Left cardiac atrium (tissue), 4 donors: ENCODE data around the gene DMRT2. TPM values are rescaled to one million over a fixed set of nuclear protein-coding genes. Genes with fewer than 3 reads are reported as not detected.

ENCODE experiments used
- ATAC-seq, 2 donors: fragments of 200-7000 bp; cut with Tn5 transposase; one replicate each; pipeline ENCODE4 v1.9.1; 2020; ENCODE audit warnings: mild to moderate bottlenecking in 2 of 2, moderate library complexity in 2 of 2
- DNase-seq: peaks from one replicate; pipeline ENCODE4 v3.0.0-alpha.2; 2020
- intact Hi-C, 2 donors: fragments of 100-400 bp; cut with DNase I; formaldehyde crosslinking; loops; one replicate each; pipeline versions ENCODE4 v1.14.1 to v1.15.1; 2022 to 2023
- total RNA-seq, 2 donors: library from RNA; stranded (reverse); fragmentation: NEBNext Ultra II Directional; extraction: Animal tissue kit (Norgen Biotek cat#: 25700); gene quantifications; one replicate each; pipeline ENCODE4 v1.2.1, GENCODE V29; 2021
- donor health status: DM: no; HTN: yes; CAD: no.
- donor health status: DM: no; HTN: yes; CAD: no; lungs with severe emphysema.
- donor health status: DM: yes; HTN: yes; CAD: no.
- donor health status: Dilated cardiomyopathy.

DMRT2 gene
- total RNA-seq, 2 donors from 2014 or later, result 0.68 TPM; not detected in 1

DNA sequence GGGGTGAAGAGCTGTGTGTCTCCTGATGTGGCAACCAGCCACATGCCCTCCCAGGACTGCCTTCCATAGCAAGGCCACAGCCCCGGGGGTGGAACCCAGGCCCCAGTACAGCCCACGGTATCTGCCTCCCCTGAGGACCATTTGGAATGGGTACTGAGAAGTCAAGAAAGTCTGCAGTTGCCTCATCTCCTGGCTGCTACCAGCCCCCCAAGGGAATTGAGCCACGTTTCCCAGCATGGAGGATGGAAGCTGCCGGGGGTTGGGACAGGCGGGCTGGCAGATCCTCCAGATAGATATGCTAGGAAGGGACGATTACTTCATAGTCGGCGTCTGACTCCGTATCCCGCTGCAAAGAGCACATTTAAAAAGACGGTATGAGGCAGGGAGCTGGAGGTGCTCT lies 5.5 kb upstream of the DMRT2 start:
- DNase-seq, result no peak
- intact Hi-C loops, result no loop called here
- peak in 1 of 2 donors; percentile 74 for ATAC-seq

DNA sequence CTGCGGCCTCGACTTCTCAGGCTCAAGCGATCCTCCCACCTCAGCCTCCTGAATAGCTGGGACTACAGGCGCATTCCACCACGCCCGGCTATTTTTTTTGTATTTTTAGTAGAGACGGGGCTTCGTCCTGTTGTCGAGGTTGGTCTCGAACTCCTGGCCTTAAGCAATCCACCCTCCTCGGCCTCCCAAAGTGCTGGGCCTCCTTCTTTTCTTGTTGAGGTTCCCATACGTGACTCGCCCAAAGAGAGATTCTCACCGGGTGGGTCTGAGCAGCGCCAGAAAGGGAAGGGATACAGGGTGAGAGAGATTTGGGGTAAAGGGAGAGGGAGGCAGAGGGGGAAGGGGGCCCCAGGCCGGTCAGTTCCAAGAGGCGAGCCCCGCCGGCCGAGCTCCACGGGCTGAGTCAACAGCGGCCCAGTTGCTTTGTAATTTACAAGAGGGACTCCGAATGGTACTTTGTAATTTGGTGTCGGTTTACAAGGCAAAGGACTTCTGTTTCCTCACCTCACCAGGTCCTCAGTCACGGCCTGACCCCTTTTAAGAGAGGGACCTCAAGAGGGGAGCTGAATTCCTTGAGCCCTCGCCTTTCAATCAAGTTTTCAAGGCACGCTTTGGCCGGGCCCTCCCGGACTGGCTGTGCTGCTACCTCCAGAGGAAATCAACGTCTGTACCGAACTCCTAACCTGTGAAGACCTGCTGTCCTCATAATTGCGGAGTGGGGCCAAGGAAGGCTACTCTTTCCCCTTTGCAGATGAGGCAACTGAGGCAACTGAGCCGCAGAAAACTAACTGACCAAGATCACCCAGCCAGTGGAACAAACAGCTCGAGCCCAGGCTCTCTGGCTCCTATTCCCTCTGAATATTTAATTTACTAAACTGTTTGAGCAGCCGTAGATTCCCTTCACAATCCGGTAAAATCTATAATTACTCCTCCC lies 3.3 kb upstream of the DMRT2 start:
- intact Hi-C loops, result no loop called here
- DNase-seq (no peak), ATAC-seq (no peak)

DNA sequence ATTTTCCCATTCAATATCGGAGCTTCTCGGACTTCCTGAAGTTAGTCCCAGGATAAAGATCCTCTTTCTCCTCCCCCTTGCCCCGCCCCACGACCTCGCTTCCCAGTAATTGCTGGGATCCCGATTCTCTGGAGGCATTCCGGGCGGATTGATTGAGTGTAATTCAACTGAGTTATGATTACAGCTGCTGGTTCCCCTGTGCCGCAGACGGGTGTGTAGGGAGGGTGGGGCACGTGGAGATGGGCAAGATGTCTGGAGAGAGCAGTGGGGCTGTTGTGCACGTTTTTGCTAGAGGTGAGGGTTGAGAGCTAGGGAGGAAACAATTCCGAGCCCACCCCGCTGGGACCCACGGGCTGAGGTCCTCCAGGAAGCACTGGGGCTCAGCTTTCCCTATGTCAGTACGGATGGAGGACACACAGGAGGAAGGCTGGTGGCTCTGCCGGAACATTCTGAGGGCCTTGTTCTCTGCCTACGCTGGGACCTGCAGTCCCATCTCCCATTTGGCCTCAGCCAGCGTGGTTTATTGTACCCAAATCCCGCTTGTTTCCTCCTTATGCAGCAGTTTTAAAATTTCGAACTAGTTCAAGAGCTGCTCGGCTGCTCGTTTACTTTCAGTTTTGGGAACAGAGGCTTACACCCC lies 2.4 kb upstream of the DMRT2 start:
- intact Hi-C loops, result no loop called here
- ATAC-seq (no peak), DNase-seq (no peak)

DNA sequence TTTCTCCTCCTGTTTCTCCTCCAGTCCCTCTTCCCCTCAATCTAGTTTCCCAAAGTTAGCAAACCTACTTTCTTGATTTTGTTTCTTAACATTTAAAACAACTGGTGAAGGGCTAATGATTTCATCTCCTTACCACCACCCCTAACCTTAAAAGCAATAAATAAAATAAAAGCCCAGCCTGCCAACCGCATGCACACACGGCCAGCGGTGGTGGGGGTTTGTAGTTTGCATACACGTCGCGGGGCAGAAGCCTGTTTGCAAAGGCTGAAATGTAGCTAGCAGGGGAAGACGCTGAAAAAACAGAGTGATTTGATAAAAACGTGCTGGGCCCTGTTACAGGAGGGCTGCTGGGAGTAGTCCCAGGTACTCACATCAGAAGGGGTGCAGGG lies 1.9 kb upstream of the DMRT2 start:
- intact Hi-C loops, result no loop called here
- ATAC-seq, result no peak

DNA sequence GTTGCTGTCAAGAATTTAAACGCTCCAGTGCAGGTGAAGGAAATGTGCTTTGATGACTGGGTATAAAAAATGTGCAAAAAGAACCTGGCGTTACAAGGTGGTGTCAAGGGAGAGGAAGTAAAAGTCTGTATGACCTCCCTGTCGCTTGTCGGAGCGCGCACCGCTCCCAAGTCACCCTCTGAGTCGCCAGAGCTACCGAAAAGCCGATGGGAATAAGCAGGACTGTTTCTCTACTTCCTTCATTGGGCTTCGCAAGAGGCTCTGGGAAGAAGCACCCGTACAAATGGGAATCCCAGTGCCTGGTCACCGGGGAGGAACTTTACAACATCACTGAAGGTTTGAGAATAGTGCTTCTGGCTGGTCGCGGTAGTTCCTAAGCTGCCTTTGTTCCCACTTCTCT lies 1.3 kb upstream of the DMRT2 start:
- ATAC-seq, result no peak
- intact Hi-C loops, result no loop called here
- DNase-seq, result no peak

More for the DNA sequence above, 1.9 kb upstream of the DMRT2 start:
- DNase-seq, result no peak

DNA sequence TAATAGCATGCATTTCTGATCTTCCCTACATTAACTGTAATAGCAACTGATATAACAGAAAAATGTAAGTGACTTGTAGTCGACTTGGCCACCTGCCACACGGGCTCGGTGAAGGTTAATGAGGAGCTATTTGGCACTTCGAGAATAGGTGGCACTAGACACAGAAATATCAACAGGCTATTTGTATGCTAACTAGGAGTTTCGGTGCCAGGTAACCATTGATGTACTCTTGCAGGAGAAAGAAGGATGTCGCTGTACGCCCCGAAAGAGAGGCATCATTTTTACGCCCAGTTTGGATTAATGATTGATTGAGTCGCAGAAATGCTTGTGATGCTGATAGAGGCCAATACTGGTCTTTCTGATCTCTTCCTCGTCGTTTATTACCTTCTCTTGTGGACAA lies 516 bp upstream of the DMRT2 start:
- no peak for ATAC-seq
- no peak for DNase-seq
- intact Hi-C loops, result no loop called here

DNA sequence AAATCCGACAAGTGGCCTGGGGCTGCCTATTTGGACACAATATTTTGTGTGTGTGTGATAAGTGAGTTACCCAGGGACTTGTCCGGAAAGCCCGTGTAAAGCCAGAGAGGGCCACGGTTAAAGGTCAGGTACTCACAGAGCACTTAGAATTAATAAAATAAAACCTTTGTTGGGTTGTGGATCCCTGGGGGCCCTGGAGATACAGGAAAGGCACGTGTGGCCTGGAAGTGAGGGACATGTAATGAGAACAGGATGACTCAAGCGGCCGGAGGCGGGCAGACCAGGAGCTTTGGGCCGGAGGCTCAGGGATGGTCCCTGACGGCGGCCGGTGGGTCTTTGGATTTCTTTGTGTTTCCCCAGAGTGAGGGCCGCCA lies 1.0 kb downstream of the DMRT2 start:
- no peak for DNase-seq

DNA sequence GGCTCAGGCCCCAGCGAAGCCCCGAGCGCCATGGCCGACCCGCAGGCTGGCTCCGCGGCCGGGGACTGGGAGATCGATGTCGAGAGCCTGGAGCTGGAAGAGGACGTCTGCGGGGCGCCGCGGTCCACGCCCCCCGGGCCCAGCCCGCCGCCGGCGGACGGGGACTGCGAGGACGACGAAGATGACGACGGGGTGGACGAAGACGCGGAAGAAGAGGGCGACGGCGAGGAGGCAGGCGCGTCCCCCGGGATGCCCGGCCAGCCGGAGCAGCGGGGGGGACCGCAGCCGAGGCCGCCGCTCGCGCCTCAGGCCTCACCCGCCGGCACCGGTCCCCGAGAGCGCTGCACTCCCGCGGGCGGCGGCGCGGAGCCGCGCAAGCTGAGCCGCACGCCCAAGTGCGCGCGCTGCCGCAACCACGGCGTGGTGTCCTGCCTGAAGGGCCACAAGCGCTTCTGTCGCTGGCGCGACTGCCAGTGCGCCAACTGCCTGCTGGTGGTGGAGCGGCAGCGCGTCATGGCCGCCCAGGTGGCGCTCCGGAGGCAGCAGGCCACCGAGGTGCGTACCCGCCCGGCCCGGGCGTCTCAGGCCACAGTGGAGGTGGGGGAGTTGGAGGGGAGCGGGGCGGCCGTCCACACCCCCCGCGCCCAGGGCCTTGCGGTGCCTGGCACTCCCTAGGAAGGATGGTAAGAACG lies 1.6 kb downstream of the DMRT2 start:
- intact Hi-C loops, result no loop called here
- no peak for ATAC-seq
- DNase-seq, result no peak

More for the DNA sequence above, 1.0 kb downstream of the DMRT2 start:
- ATAC-seq, result no peak
- intact Hi-C loops, result no loop called here

DNA sequence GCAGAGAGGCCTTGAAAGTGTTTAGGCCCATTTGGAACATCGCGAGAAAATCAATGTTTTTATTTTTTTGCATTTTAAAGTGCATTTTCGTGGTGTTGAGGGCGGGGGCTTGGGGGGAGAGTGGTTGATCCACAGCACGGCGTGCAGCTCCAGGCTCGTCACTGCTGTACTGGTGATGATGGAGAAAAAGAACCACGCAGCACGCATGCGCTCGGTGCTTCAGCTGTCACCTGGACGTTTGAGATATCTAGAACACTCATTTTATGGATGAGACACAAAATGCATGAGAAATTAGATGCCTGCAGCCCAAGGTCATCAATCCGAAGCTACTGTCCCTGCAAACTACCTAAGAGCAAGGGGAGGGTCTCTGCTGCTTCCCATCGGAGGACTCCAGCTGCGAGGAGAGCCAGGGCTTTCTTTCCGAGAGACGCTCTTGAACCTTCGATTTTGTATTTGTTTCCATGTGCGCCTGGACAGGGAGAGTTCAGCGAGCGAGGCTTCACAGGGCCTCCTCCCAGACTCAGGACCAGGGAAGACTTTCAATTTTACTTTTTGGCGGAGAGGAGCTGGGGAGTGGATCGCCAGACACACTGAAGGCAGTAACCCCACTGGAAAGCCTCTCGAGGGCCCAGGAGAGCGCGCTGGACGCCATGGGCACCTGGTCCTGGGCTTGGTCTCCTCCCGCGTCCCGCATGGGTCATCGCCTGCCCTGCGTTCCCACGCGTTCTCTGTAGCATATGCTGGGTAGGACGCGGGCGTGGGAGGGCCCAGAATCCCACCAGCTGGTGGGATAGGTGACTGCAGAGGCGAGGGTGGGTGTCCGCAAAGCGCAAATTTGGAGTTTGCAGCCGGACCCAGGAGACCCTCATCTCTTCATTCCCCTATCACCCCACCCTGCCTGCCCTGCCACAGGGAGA lies 2.5 kb downstream of the DMRT2 start:
- intact Hi-C loops, result no loop called here
- DNase-seq (no peak), ATAC-seq (no peak)

DNA sequence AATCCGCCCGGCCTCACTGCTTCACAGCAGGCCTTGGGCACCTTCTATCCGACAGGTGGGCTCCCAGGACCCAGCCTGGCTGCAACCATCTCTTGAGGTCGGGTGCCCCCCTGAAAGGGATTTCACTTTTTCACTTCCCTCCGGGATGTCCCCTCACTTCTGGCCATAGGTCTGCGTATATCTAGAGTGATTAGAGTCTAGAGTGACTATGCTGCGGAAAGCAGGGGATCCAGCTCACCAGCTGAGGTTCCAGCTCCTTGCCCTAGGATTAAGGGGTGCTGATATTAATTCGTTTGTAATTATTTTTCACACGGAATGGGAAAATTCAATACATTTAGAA lies 3.1 kb downstream of the DMRT2 start:
- DNase-seq (no peak), ATAC-seq (no peak)
- intact Hi-C loops, result no loop called here

DNA sequence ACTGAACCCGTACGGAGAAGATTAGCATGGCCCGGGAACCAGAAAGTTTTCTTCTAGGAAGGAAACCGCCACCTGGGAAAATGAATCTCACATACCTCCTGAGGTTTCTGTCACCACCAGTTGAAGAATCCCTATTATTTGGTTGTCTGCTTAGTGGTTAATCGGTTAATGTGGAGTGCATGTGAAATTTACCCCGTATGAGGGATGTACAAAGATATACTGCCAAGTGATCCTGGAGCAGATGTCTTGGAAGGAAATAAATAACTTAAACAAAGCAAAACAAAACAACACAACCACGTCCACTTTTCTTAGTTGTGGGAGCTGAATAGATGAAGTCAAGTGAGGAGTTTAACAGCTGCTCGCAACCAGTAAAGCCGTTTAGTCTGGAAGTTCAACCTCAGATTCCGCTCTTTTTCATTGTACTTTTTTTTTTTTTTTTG lies 3.8 kb downstream of the DMRT2 start:
- intact Hi-C loops, result no loop called here
- ATAC-seq (no peak), DNase-seq (no peak)

DNA sequence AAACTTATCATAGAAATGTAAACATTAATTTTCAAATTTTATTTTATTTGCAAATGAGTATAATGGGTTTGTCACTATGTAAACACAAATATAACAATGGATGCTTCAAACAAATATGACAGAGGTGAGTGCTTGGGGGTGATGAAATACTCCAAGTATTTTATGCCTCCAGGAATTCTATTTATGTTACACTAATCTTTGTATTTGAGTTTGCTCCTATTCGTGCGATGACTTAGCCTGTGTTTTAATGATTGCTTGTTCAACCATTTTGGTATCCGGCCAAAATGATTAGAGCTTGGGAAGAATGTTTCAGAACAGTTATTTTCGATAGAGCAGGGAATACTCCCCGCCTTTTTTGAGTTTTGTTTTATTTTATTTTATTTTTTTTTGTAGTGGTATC lies 5.0 kb downstream of the DMRT2 start:
- intact Hi-C loops, result no loop called here
- no peak for ATAC-seq

DNA sequence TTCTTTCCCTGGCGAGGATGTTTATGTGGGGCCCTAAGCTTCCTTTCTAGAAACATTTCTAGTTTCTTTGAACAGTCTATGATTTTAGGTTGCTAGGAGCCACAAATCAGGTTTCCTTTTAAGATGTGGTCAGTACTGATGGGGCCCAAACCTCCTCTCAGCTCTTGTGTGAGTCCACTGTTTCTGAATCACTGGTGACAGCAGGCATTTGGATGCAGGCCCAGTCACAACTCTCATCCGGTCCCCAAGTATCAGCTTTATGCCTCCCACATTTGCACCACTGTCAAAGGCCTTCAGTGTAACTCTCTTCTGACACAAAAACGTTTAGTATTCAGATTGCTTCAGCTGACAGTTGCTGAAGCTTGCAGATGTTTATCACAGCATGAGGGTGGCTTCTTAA lies 7.8 kb downstream of the DMRT2 start:
- no peak for ATAC-seq
- intact Hi-C loops, result no loop called here

More for the DNA sequence above, 5.0 kb downstream of the DMRT2 start:
- DNase-seq, result no peak

DNA sequence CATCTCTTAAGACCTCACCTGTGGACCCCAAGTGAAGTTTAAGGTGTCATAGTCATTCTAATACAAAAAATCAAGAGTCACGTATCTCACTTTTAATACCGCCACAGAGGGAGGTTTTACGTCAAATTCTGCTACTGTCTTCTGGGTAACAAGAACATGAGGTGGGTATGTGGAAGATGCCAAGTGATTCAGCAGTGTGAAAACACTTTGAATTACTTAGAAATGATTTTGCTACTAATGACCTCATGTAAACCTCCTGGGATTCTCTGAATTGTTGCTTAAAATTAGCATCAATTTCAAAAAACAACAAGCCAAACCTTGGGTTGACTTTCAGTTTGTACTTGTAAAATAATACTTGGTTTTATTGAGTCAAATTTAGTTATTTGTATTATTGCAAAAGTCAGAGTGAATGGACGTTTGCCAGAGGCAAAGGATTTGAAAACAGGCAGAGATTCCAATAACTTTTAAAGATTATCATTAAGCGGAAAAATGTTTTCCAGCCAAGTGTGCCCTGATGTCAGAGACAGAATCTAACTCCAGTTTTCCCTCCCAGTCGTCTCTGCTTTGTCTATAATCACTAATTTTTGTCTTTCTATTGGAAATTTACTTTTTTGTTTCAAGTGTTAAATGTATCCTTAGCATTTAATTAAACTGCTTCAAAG lies 8.8 kb downstream of the DMRT2 start:
- ATAC-seq (no peak), DNase-seq (no peak)
- intact Hi-C loops, result no loop called here

More for the DNA sequence above, 7.8 kb downstream of the DMRT2 start:
- no peak for DNase-seq

DNA sequence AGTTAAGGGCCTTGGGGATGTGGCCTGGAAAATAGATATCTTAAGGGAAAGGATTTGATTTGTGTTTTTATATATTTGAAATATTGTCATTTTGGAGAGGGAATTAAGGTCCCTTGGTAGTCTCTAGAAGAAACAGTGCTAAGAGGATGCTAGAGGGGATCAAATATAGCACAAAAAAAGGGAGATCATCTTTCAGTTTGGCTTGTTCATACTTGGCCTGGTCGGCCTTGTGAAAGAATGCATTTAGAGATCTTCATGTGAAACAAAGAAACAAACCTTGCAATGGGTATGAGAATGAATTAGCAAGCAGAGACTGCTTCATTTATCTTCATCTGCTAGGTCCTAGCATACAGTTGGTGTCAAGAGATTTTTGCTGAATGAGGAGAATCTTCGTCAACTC lies 15.0 kb downstream of the DMRT2 start:
- DNase-seq, result no peak
- intact Hi-C loops, result no loop called here
- ATAC-seq, result no peak

DNA sequence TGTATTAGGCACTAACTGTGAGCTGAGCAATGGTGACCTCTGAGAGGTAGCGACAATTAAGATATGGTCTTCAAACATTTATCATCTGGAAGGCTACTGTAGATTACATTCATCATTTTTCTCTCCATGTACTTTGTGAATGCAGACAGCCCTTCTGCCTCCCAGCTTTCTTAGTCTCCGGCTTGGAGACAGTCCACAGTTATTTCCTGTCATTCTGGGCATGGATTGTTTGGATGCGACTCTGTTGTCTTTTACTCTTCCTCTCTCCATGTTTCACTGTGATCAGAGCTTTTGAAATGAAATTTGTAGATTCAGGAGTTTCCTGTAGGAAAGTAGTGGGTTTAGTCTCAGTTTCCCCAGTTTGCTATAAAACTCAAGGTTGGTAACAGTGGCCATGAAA lies 20.5 kb downstream of the DMRT2 start:
- intact Hi-C loops, result no loop called here
- DNase-seq (no peak), ATAC-seq (no peak)

DNA sequence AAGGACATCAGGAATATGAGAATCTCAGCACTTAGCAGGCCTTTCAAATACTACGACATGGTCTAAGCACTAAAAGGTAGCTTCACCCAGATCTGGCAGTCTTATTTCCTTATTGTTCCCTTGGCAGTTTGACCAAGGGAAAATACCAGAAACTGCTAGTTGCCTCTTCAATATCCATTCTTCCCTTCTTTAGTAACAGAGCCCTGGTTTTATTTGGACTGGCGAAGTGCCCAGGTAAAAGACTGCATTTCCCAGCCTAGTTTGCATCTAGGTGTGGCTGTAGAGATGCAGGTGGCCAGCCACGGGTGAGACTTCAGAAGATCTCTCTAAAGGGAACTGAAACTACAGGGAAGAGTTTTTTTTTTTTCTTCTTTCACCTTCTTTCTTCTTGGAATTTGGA lies 21.6 kb downstream of the DMRT2 start:
- DNase-seq, result no peak
- ATAC-seq, result no peak
- intact Hi-C loops, result no loop called here

DNA sequence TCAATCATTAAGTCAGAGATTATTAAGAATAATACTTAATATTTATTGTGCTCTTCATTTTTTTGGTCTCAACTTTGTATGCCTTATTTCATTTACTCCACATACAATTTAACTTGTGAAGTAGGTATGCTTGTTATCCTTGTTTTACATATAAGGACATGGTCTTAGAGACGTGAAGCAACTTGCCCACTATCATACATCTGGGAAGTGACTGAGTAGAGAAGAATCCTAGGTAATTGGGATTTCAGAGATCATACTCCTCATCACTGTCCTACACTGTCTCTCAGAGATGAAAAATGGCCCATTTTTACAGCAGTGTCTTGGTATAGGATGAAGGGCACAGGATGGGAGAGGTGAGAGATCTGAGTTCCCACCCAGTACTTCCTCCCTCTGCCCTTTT lies 23.3 kb downstream of the DMRT2 start:
- intact Hi-C loops, result no loop called here

DNA sequence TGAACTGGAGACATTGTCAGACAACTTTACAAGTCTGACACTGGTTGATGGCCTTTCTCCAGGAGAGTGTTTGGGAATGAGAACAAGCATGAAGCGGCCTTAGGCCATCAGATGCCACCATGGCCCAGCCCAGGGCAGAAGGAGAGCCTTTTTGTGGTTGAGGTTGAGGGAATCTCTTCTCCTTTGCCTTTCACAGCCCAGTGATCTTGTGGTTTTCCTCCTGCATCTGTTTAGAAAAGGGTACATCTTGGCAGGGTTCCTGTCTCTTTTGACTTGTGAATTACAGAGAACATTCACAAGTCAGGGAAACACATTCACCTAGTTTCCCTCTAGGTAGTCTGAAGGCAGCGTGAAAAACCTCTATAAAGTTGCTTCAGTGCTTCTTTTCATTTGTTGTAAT lies 27.5 kb downstream of the DMRT2 start:
- DNase-seq (no peak), ATAC-seq (no peak)
- intact Hi-C loops, result no loop called here

More for the DNA sequence above, 23.3 kb downstream of the DMRT2 start:
- DNase-seq (no peak), ATAC-seq (no peak)
